ENCODE results near the gene PUS10. TPM values are rescaled to one million over a fixed set of nuclear protein-coding genes. Genes with fewer than 3 reads are reported as not detected.
"Not testable (repeated sequence)": the region's sequence is repeated elsewhere in the genome, so short reads cannot be mapped to it uniquely, and the experiment has no call there.

PUS10 gene
- total and polyA plus RNA-seq, 2 experiments from 2014 or later, result 6.7 to 7.1 TPM

DNA sequence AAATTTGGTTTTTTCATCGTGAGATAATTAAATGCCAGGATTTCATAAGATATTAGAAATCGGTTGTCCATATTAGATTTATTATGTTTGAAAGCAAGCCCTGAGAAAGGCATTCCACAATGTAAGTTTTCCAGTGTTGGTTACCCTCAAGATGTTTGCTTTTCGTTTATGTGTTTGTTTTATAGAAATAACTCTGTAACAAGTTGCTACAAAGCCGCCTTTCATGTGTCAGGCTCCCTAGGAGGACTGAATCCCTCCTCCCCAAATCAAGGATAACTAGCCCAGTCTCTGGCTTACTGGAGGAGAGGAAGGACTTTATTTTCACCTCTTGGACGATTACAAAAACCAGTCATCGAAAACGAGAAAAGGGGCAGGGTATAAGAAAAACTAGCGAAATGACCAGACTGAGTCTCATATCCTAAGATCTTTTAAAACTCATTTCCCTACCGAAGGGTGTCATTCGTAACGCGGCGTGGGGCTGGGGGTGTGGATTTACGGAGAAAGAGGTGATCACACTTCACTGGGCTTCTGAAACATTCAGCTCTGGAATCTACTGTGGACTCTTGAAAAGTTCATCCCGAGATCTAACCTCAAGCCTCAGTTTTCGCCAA is 1.6 kb downstream of the PUS10 start:
- H3K9me2 ChIP-seq (ENCODE audit: insufficient read depth), result no peaks in the 10 kb centered on the region
- TF ChIP-seq EZH2 (IDR thresholded peaks at IDR 0.05; ENCODE audit: insufficient read depth, poor library complexity, severe bottlenecking) (no peak), EZH2phosphoT487 (IDR thresholded peaks at IDR 0.05; ENCODE audit: insufficient read depth, low read depth) (no peak)
- H3K27me3 ChIP-seq (replicated peaks; ENCODE audit: insufficient read depth), result no peaks in the 10 kb centered on the region
- H3K4me3 ChIP-seq, result peak overlapping the region; percentile 90
- H3K79me2 ChIP-seq (ENCODE audit: insufficient read depth), result peaks cover 57% of the 10 kb centered on the region
- no peaks in the 10 kb centered on the region for H3K9me3 ChIP-seq (ENCODE audit: low read depth)
- WGBS, 2 experiments (ENCODE audit: low coverage in 1 of 2, low lambda C conversion rate in 2 of 2, missing lambda C conversion rate in 2 of 2), result 1% methylated on average over 16 of the region's 16 CpGs
- no peaks in the 10 kb centered on the region for H4K20me1 ChIP-seq (ENCODE audit: insufficient read depth)
- peaks cover 18% of the 10 kb centered on the region; the same call in 1 of the 2 replicates for H3F3A ChIP-seq (ENCODE audit: insufficient read depth)
- peaks cover 28% of the 10 kb centered on the region for H3K4me1 ChIP-seq (ENCODE audit: insufficient read depth)
- no peak for DNase-seq
- peak overlapping the region; percentile 93 for H2AFZ ChIP-seq
- peak overlapping the region; percentile 81 for H3K4me2 ChIP-seq (ENCODE audit: unreplicated experiment)
- H3K27ac ChIP-seq, result peak overlapping the region; percentile 74
- in situ Hi-C loops (cut with MboI), result no loop called here
- peak overlapping the region; percentile 87 for H3K9ac ChIP-seq
- no peaks in the 10 kb centered on the region for H3K36me3 ChIP-seq (ENCODE audit: low read depth)

DNA sequence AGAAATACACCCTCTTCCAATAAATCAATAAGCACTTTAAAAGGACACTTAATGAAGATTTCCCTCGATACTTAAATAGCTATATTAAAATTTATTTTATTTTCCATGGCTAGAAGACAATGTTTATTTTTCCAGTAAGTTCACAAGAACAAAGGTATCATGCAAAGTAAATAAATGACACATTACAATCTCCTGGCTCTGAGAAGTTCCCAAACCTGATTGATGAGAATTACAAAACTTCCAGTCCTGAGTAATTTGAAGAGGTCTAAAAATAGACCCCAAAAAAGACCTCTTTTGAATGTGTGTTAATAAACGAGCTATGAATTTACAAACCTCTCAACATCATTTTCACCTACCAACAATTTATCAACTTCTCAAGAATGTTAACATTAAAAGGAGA is 2.1 kb downstream of the PUS10 start:
- Histone ChIP-seq H3K9ac (peak overlapping the region; percentile 87), H3K9me3 (ENCODE audit: low read depth) (no peaks in the 10 kb centered on the region), H3K4me3 (peak overlapping the region; percentile 90), H3K27me3 (replicated peaks; ENCODE audit: insufficient read depth) (no peaks in the 10 kb centered on the region), H3K4me2 (ENCODE audit: unreplicated experiment) (peak overlapping the region; percentile 81), H4K20me1 (ENCODE audit: insufficient read depth) (no peaks in the 10 kb centered on the region), H3K9me2 (ENCODE audit: insufficient read depth) (no peaks in the 10 kb centered on the region), H3K4me1 (ENCODE audit: insufficient read depth) (peaks cover 28% of the 10 kb centered on the region), H3K79me2 (ENCODE audit: insufficient read depth) (peaks cover 52% of the 10 kb centered on the region), H3K36me3 (ENCODE audit: low read depth) (no peaks in the 10 kb centered on the region), H3K27ac (no peak overlapping the region), H2AFZ (peak overlapping the region; percentile 93), H3F3A (ENCODE audit: insufficient read depth) (peaks cover 18% of the 10 kb centered on the region; the same call in 1 of the 2 replicates)
- in situ Hi-C loops (cut with MboI), result no loop called here
- TF ChIP-seq EZH2phosphoT487 (IDR thresholded peaks at IDR 0.05; ENCODE audit: insufficient read depth, low read depth) (no peak), EZH2 (IDR thresholded peaks at IDR 0.05; ENCODE audit: insufficient read depth, poor library complexity, severe bottlenecking) (no peak)
- no peak for DNase-seq
- 43 to 47% methylated on average over 2 of the region's 2 CpGs for WGBS, 2 experiments (ENCODE audit: low coverage in 1 of 2, low lambda C conversion rate in 2 of 2, missing lambda C conversion rate in 2 of 2)

DNA sequence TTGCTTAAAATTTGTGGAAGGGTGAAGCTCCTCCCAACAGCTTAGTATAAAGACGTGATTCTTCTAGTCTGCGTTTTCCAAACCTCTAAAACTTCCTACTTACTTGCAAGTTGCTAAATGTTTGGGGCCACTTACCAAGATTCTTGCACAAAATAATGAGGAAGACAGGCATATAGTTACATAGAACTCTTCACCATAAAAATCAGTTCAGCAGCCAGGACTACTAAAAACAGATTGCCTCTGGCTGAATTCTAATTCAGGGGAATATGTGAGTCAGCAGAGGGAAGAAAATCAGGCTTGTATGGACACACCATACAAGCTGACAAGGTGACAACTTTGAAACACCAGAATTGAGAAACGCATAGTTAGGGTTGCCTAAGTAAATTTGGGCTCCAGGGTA is 3.3 kb downstream of the PUS10 start:
- no peaks in the 10 kb centered on the region for H4K20me1 ChIP-seq (ENCODE audit: insufficient read depth)
- H3K9me2 ChIP-seq (ENCODE audit: insufficient read depth), result no peaks in the 10 kb centered on the region
- DNase-seq, result no peak
- 74 to 75% methylated on average over 3 of the region's 3 CpGs for WGBS, 2 experiments (ENCODE audit: low coverage in 1 of 2, low lambda C conversion rate in 2 of 2, missing lambda C conversion rate in 2 of 2)
- peaks cover 25% of the 10 kb centered on the region for H3K4me1 ChIP-seq (ENCODE audit: insufficient read depth)
- no peaks in the 10 kb centered on the region for H3K36me3 ChIP-seq (ENCODE audit: low read depth)
- no peak overlapping the region for H3K4me2 ChIP-seq (ENCODE audit: unreplicated experiment)
- no peaks in the 10 kb centered on the region for H3K9me3 ChIP-seq (ENCODE audit: low read depth)
- no peak overlapping the region for H3K4me3 ChIP-seq
- in situ Hi-C loops (cut with MboI), result no loop called here
- peaks cover 18% of the 10 kb centered on the region; the same call in 1 of the 2 replicates for H3F3A ChIP-seq (ENCODE audit: insufficient read depth)
- peaks cover 39% of the 10 kb centered on the region for H3K79me2 ChIP-seq (ENCODE audit: insufficient read depth)
- no peaks in the 10 kb centered on the region for H3K27me3 ChIP-seq (replicated peaks; ENCODE audit: insufficient read depth)
- H3K27ac ChIP-seq, result no peak overlapping the region
- H2AFZ ChIP-seq, result no peak overlapping the region
- TF ChIP-seq EZH2 (IDR thresholded peaks at IDR 0.05; ENCODE audit: insufficient read depth, poor library complexity, severe bottlenecking), result no peak
- no peak for TF ChIP-seq EZH2phosphoT487 (IDR thresholded peaks at IDR 0.05; ENCODE audit: insufficient read depth, low read depth)
- no peak overlapping the region for H3K9ac ChIP-seq

- H3K36me3 ChIP-seq (ENCODE audit: low read depth), result no peaks in the 10 kb centered on the region
- 77 to 91% methylated on average over 3 of the region's 3 CpGs for WGBS, 2 experiments (ENCODE audit: low coverage in 1 of 2, low lambda C conversion rate in 2 of 2, missing lambda C conversion rate in 2 of 2)
- no peak for TF ChIP-seq EZH2 (IDR thresholded peaks at IDR 0.05; ENCODE audit: insufficient read depth, poor library complexity, severe bottlenecking)
- no peak for TF ChIP-seq EZH2phosphoT487 (IDR thresholded peaks at IDR 0.05; ENCODE audit: insufficient read depth, low read depth)
- H3K9me2 ChIP-seq (ENCODE audit: insufficient read depth), result no peaks in the 10 kb centered on the region
- no peaks in the 10 kb centered on the region for H4K20me1 ChIP-seq (ENCODE audit: insufficient read depth)
- H3F3A ChIP-seq (ENCODE audit: insufficient read depth), result peaks cover 13% of the 10 kb centered on the region; the same call in 1 of the 2 replicates
- H2AFZ ChIP-seq, result no peak overlapping the region
- H3K4me1 ChIP-seq (ENCODE audit: insufficient read depth), result peaks cover 18% of the 10 kb centered on the region
- H3K79me2 ChIP-seq (ENCODE audit: insufficient read depth), result peaks cover 26% of the 10 kb centered on the region
- H3K27me3 ChIP-seq (replicated peaks; ENCODE audit: insufficient read depth), result no peaks in the 10 kb centered on the region
- H3K9me3 ChIP-seq (ENCODE audit: low read depth), result no peaks in the 10 kb centered on the region
- H3K9ac ChIP-seq, result no peak overlapping the region
- H3K4me2 ChIP-seq (ENCODE audit: unreplicated experiment), result no peak overlapping the region
- H3K4me3 ChIP-seq, result no peak overlapping the region
- no peak for DNase-seq
- H3K27ac ChIP-seq, result no peak overlapping the region
- in situ Hi-C loops (cut with MboI), result no loop called here
Measured at GRCh38 chr2:61013382-61013781, 4.7 kb downstream of the PUS10 start.

- 43 to 47% methylated on average over 2 of the region's 2 CpGs for WGBS, 2 experiments (ENCODE audit: low coverage in 1 of 2, low lambda C conversion rate in 2 of 2, missing lambda C conversion rate in 2 of 2)
- H3K4me2 ChIP-seq (ENCODE audit: unreplicated experiment), result peak overlapping the region; percentile 32
- in situ Hi-C loops (cut with MboI); H4K20me1 ChIP-seq (ENCODE audit: insufficient read depth); H3K9me3 ChIP-seq (ENCODE audit: low read depth); H3K9me2 ChIP-seq (ENCODE audit: insufficient read depth); H3K36me3 ChIP-seq (ENCODE audit: low read depth); H3K27me3 ChIP-seq (replicated peaks; ENCODE audit: insufficient read depth); H3K4me3 ChIP-seq; H3F3A ChIP-seq (ENCODE audit: insufficient read depth): not testable (repeated sequence)
- H2AFZ ChIP-seq, result peak overlapping the region; percentile 22
- H3K79me2 ChIP-seq (ENCODE audit: insufficient read depth), result peaks cover 17% of the 10 kb centered on the region
- peak; percentile 77 for DNase-seq
- H3K4me1 ChIP-seq (ENCODE audit: insufficient read depth), result peaks cover 18% of the 10 kb centered on the region
- H3K27ac ChIP-seq, result peak overlapping the region; percentile 63
- H3K9ac ChIP-seq, result peak overlapping the region; percentile 42
Measured at GRCh38 chr2:61012303-61012702, 5.8 kb downstream of the PUS10 start.
